Urinary bladder (tissue), 4 donors: Measurements from ENCODE around the gene EIPR1. TPM values are rescaled to one million over a fixed set of nuclear protein-coding genes. Genes with fewer than 3 reads are reported as not detected.

Experiments used
- DNase-seq: peaks from one replicate; pipeline ENCODE4 v3.0.0-alpha.2; 2015; ENCODE audit errors: extremely low spot score
- H3K27ac ChIP-seq: one replicate; pipeline ENCODE4 v1.5.1; 2013; ENCODE audit warnings: low read depth, mild to moderate bottlenecking, moderate library complexity
- H3K36me3 ChIP-seq: one replicate; pipeline ENCODE4 v1.6.1; 2013; ENCODE audit warnings: mild to moderate bottlenecking, moderate library complexity; ENCODE audit not compliant: insufficient read depth
- H3K4me1 ChIP-seq: one replicate; pipeline ENCODE4 v1.6.1; 2013; ENCODE audit warnings: mild to moderate bottlenecking, moderate library complexity; ENCODE audit not compliant: insufficient read depth
- H3K4me3 ChIP-seq: one replicate; pipeline ENCODE4 v1.5.1; 2013; ENCODE audit warnings: low read depth, low read length
- WGBS: extraction: QIAGEN DNeasy Blood & Tissue Kit; methylation state at CpG from one replicate; pipeline ENCODE4 v1.1.7; 2013; 5-methylcytosine and 5-hydroxymethylcytosine counted together
- polyA plus RNA-seq: library from polyadenylated mRNA; stranded (reverse); fragments of 200-250 nt; gene quantifications from one replicate; pipeline ENCODE4 v1.2.3, GENCODE V29; 2013
- total RNA-seq: library from RNA; depleted of rRNA; stranded (reverse); fragments of >200 nt; gene quantifications from one replicate; pipeline ENCODE4 v1.2.3, GENCODE V29; 2014
- donor health status: healthy with polysubstance abuse.
- donor health status: healthy.

The EIPR1 gene
- total and polyA plus RNA-seq, 2 donors: 14.9 to 15.0 TPM

- no peaks in the 10 kb centered on the region for H3K4me1 ChIP-seq
- H3K27ac ChIP-seq: no peak overlapping the region
- no peaks in the 10 kb centered on the region for H3K36me3 ChIP-seq
- no peak for DNase-seq
- WGBS: 92% methylated on average over 18 of the region's 18 CpGs
- no peak overlapping the region for H3K4me3 ChIP-seq
Measured at GRCh38 chr2:3172265-3172935, 205.2 kb downstream of the EIPR1 start.

- H3K4me3 ChIP-seq: no peak overlapping the region
- no peak for DNase-seq
- no peak overlapping the region for H3K27ac ChIP-seq
- no peaks in the 10 kb centered on the region for H3K36me3 ChIP-seq
- 82% methylated on average over 17 of the region's 17 CpGs for WGBS
- no peaks in the 10 kb centered on the region for H3K4me1 ChIP-seq
Measured at GRCh38 chr2:3171564-3172264, 205.9 kb downstream of the EIPR1 start.

- no peak for DNase-seq
- Histone ChIP-seq H3K36me3 (no peaks in the 10 kb centered on the region), H3K4me3 (no peak overlapping the region), H3K4me1 (no peaks in the 10 kb centered on the region), H3K27ac (no peak overlapping the region)
- 93% methylated on average over 29 of the region's 29 CpGs for WGBS
Measured at GRCh38 chr2:3170792-3171455, 206.7 kb downstream of the EIPR1 start.

- no peak for DNase-seq
- H3K27ac ChIP-seq: no peak overlapping the region
- H3K36me3 ChIP-seq: no peaks in the 10 kb centered on the region
- no peak overlapping the region for H3K4me3 ChIP-seq
- H3K4me1 ChIP-seq: no peaks in the 10 kb centered on the region
- WGBS: 59% methylated on average over 20 of the region's 20 CpGs
Measured at GRCh38 chr2:3169106-3169870, 208.3 kb downstream of the EIPR1 start.

GRCh38 chr2:3168230-3168891 is 209.3 kb downstream of the EIPR1 start:
- Histone ChIP-seq H3K4me3 (no peak overlapping the region), H3K36me3 (no peaks in the 10 kb centered on the region), H3K27ac (no peak overlapping the region), H3K4me1 (no peaks in the 10 kb centered on the region)
- 58% methylated on average over 17 of the region's 17 CpGs for WGBS
- DNase-seq: no peak

- H3K4me1 ChIP-seq: no peaks in the 10 kb centered on the region
- no peaks in the 10 kb centered on the region for H3K36me3 ChIP-seq
- no peak overlapping the region for H3K4me3 ChIP-seq
- H3K27ac ChIP-seq: no peak overlapping the region
- 95% methylated on average over 2 of the region's 2 CpGs for WGBS
- DNase-seq: no peak
Measured at GRCh38 chr2:3163401-3163800, 214.2 kb downstream of the EIPR1 start.

- no peak for DNase-seq
Measured at GRCh38 chr2:3162442-3163077, 215.1 kb downstream of the EIPR1 start.

GRCh38 chr2:3160751-3161330 is 216.8 kb downstream of the EIPR1 start:
- Histone ChIP-seq H3K4me1 (no peaks in the 10 kb centered on the region), H3K4me3 (no peak overlapping the region), H3K27ac (no peak overlapping the region), H3K36me3 (no peaks in the 10 kb centered on the region)
- 75% methylated on average over 6 of the region's 6 CpGs for WGBS
- DNase-seq: no peak

More at GRCh38 chr2:3162442-3163077, 215.1 kb downstream of the EIPR1 start:
- H3K4me3 ChIP-seq: no peak overlapping the region
- no peaks in the 10 kb centered on the region for H3K36me3 ChIP-seq
- no peak overlapping the region for H3K27ac ChIP-seq
- WGBS: 88% methylated on average over 6 of the region's 6 CpGs
- no peaks in the 10 kb centered on the region for H3K4me1 ChIP-seq

- Histone ChIP-seq H3K27ac (no peak overlapping the region), H3K4me1 (no peaks in the 10 kb centered on the region), H3K36me3 (no peaks in the 10 kb centered on the region), H3K4me3 (no peak overlapping the region)
- 79% methylated on average over 23 of the region's 23 CpGs for WGBS
- DNase-seq: no peak
Measured at GRCh38 chr2:3159782-3160545, 217.7 kb downstream of the EIPR1 start.

- H3K4me3 ChIP-seq: no peak overlapping the region
- DNase-seq: no peak
- H3K36me3 ChIP-seq: no peaks in the 10 kb centered on the region
- no peak overlapping the region for H3K27ac ChIP-seq
- no peaks in the 10 kb centered on the region for H3K4me1 ChIP-seq
- 82% methylated on average over 9 of the region's 9 CpGs for WGBS
Measured at GRCh38 chr2:3154700-3155099, 222.9 kb downstream of the EIPR1 start.

- Histone ChIP-seq H3K4me3 (no peak overlapping the region), H3K27ac (no peak overlapping the region), H3K4me1 (no peaks in the 10 kb centered on the region), H3K36me3 (no peaks in the 10 kb centered on the region)
- no peak for DNase-seq
- 72% methylated on average over 7 of the region's 7 CpGs for WGBS
Measured at GRCh38 chr2:3154146-3154545, 223.5 kb downstream of the EIPR1 start.
